ENCODE data around the gene NPR1. TPM values are rescaled to one million over a fixed set of nuclear protein-coding genes. Genes with fewer than 3 reads are reported as not detected.
A peak's percentile ranks its signal among the peaks of the same experiment; 100 is the strongest.

Gene NPR1
- total RNA-seq: under 1 TPM in 7 of 8 experiments, not detected in 1; 0.27 to 0.85 (median 0.64) TPM

DNA sequence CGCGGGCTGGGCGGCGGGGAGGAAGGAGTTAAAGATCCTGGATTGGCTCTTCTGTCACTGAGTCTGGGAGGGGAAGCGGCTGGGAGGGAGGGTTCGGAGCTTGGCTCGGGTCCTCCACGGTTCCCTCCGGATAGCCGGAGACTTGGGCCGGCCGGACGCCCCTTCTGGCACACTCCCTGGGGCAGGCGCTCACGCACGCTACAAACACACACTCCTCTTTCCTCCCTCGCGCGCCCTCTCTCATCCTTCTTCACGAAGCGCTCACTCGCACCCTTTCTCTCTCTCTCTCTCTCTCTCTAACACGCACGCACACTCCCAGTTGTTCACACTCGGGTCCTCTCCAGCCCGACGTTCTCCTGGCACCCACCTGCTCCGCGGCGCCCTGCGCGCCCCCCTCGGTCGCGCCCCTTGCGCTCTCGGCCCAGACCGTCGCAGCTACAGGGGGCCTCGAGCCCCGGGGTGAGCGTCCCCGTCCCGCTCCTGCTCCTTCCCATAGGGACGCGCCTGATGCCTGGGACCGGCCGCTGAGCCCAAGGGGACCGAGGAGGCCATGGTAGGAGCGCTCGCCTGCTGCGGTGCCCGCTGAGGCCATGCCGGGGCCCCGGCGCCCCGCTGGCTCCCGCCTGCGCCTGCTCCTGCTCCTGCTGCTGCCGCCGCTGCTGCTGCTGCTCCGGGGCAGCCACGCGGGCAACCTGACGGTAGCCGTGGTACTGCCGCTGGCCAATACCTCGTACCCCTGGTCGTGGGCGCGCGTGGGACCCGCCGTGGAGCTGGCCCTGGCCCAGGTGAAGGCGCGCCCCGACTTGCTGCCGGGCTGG is at the start of gene NPR1:
Gene NPR1 (plus strand): TSS at position 170 of the 818 bp plus-strand sequence. CDS start 421 bp downstream, at position 591.
- WGBS, 10 experiments: 1 to 10% (median 5%) methylated on average over 2 to 39 of the region's 78 CpGs; no CpG with 5 or more reads in 6 of the 10 experiments
- peak; percentile 62 to 71 (median 65) for ATAC-seq (replicated peaks in 6 of 8)
- peaks cover 6 to 7% of the 10 kb centered on the region in 2 donors for H3K4me1 ChIP-seq (replicated peaks in 1 of 2)
- in situ Hi-C loops (cut with MboI; ENCODE audit: low pct_unique_long_range_greater_than_20kb in 2 of 9, low sequenced_read_pairs in 9 of 9, unreplicated experiment in 9 of 9): loop anchor here in 3 of 9 experiments (10.0 to 25.0 kb wide), 2 partner anchors 296 to 309 kb away; partner anchors contain the start of genes JTB (in 3 of the 3), RAB13 (in 2 of the 3) and RPS27 (in 2 of the 3)
- no peak within 1 kb of the TSS for H3K27ac ChIP-seq
- H3K4me3 ChIP-seq: peak within 1 kb of the TSS; percentile 29 to 36 (median 35)

- H3K27ac ChIP-seq: no peak overlapping the region
- ATAC-seq (replicated peaks in 6 of 8): no peak
- 71 to 100% (median 100%) methylated on average over 1 to 2 of the region's 5 CpGs; no CpG with 5 or more reads in 7 of the 10 experiments for WGBS, 10 experiments
- in situ Hi-C loops (cut with MboI; ENCODE audit: low pct_unique_long_range_greater_than_20kb in 2 of 9, low sequenced_read_pairs in 9 of 9, unreplicated experiment in 9 of 9): loop anchor here in 3 of 9 experiments (25.0 kb wide), 1 partner anchor 117 kb away; no protein-coding TSS in a partner anchor
- H3K4me3 ChIP-seq: no peak overlapping the region
- peaks cover 19 to 26% of the 10 kb centered on the region in 2 donors for H3K4me1 ChIP-seq (replicated peaks in 1 of 2)
These were observed 49.2 kb upstream of the NPR1 start for GRCh38 chr1:153629343-153629665.

- Histone ChIP-seq H3K4me1 (replicated peaks in 1 of 2) (peaks cover 20 to 27% of the 10 kb centered on the region in 2 donors), H3K27ac (no peak overlapping the region), H3K4me3 (no peak overlapping the region)
- 83 to 100% methylated on average over 1 of the region's 1 CpG; no CpG with 5 or more reads in 8 of the 10 experiments for WGBS, 10 experiments
- peak in 1 of 8 experiments; percentile 0 for ATAC-seq (replicated peaks in 6 of 8)
- in situ Hi-C loops (cut with MboI; ENCODE audit: low pct_unique_long_range_greater_than_20kb in 2 of 9, low sequenced_read_pairs in 9 of 9, unreplicated experiment in 9 of 9): loop anchor here in 3 of 9 experiments (25.0 kb wide), 1 partner anchor 118 kb away; no protein-coding TSS in a partner anchor
These were observed 48.5 kb upstream of the NPR1 start for GRCh38 chr1:153629971-153630370.

DNA sequence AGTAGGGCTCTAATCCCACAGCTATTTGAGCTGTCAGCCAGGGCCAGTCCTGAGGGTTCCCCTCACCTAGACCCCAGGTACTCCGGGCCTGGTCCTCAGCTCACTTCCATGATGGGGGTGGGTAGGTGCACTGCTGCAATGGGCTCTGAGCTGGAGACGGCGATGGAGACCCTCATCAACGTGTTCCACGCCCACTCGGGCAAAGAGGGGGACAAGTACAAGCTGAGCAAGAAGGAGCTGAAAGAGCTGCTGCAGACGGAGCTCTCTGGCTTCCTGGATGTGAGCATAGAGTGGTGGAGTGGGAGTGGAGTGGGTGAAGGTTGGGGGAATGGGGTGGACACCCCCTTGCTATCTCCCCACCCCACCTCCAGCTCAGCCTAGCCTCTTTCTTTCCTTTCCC is 48.1 kb upstream of the NPR1 start:
- 72 to 100% (median 83%) methylated on average over 1 to 6 of the region's 7 CpGs; no CpG with 5 or more reads in 4 of the 10 experiments for WGBS, 10 experiments
- Histone ChIP-seq H3K4me3 (no peak overlapping the region), H3K4me1 (replicated peaks in 1 of 2) (peaks cover 24 to 31% of the 10 kb centered on the region in 2 donors), H3K27ac (no peak overlapping the region)
- in situ Hi-C loops (cut with MboI; ENCODE audit: low pct_unique_long_range_greater_than_20kb in 2 of 9, low sequenced_read_pairs in 9 of 9, unreplicated experiment in 9 of 9): loop anchor here in 3 of 9 experiments (25.0 kb wide), 1 partner anchor 118 kb away; no protein-coding TSS in a partner anchor
- ATAC-seq (replicated peaks in 6 of 8): no peak

GRCh38 chr1:153631047-153632022 is 47.2 kb upstream of the NPR1 start:
- 40 to 88% (median 80%) methylated on average over 1 to 7 of the region's 10 CpGs for WGBS, 10 experiments
- in situ Hi-C loops (cut with MboI; ENCODE audit: low pct_unique_long_range_greater_than_20kb in 2 of 9, low sequenced_read_pairs in 9 of 9, unreplicated experiment in 9 of 9): loop anchor here in 3 of 9 experiments (25.0 kb wide), 1 partner anchor 119 kb away; no protein-coding TSS in a partner anchor
- peaks cover 28 to 33% of the 10 kb centered on the region in 2 donors for H3K4me1 ChIP-seq (replicated peaks in 1 of 2)
- H3K27ac ChIP-seq: no peak overlapping the region
- H3K4me3 ChIP-seq: no peak overlapping the region
- ATAC-seq (replicated peaks in 6 of 8): no peak

DNA sequence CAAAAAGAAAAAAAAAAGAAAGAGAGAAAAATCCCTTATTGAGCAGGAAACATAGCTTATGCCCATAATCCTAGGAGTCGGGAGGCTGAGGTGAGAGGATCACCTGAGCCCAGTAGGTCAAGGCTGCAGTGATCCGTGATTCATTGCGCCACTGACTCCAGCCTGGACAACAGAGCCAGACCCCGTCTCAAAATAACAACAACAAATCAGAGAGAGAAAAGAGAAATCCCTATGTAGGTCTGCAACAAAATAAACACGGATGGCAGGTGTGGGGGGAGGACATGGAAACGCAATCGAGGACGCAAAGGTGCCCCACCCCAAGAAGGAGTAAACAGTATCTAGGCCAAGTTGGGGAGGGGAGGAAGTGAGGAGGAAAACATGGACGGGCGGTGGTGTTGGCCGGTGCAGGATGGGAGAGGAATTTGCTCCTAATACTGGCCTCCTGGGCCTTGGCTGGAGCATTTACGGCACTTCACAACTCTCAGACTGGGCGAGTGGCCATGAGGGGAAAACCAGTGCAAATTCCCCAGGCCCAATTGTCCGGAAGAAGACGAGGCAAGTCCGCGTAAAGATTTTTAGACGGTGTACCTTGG is 45.2 kb upstream of the NPR1 start:
- ATAC-seq (replicated peaks in 6 of 8): peak in 2 of 8 experiments; percentile 0 to 15
- H3K4me3 ChIP-seq: peak overlapping the region in 3 of 5 donors; percentile 99 to 100 (median 100)
- in situ Hi-C loops (cut with MboI; ENCODE audit: low pct_unique_long_range_greater_than_20kb in 2 of 9, low sequenced_read_pairs in 9 of 9, unreplicated experiment in 9 of 9): loop anchor here in 3 of 9 experiments (25.0 kb wide), 1 partner anchor 121 kb away; no protein-coding TSS in a partner anchor
- WGBS, 10 experiments: 54 to 100% (median 79%) methylated on average over 3 to 18 of the region's 18 CpGs
- no peak overlapping the region for H3K27ac ChIP-seq
- peaks cover 12 to 15% of the 10 kb centered on the region in 2 donors for H3K4me1 ChIP-seq (replicated peaks in 1 of 2)

DNA sequence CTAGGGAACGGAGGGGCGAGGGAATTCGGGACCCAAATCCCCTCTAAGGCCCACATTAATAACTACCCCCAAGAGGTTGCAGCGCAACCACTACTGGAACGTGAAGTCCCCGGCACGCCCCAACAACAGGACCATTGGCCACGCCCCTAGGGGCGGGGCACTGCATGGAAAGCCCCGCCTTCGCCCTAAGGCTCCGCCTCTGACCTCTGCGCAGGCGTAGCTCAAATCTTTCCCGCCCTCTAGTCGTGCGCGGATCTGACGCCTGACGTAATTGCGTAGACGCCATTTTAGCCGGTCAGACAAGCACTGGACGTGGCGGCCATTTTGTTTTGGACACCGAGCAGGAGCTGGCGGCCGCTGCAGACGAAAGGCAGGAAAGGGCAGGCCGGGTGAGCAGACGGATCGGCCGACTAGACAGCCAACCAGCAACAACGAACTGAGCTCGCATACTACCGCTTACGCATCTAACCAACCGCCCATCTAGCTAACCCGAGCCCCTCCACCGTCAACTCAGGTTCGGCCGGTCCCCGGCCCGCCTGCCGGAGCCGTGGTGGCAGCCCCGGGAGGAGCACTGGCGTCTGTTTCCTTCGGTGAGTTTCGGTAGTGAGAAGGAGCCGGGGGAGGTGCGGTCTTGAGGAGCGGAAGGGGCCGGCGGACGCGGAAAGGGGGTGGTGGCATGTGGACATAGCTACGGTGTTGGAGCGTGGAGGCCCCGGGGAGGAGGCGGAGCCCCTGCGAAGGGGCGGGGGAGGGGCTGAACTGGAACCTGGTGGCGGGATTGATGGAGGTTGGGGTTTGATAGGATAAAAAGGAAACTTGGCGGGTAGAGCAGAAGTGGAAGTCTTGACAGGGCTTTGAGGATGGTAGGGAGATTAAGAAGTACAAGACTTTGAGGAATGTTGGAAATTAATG is 44.5 kb upstream of the NPR1 start, which contains the start of gene CHTOP:
Gene CHTOP (plus strand): TSS at position 313 of the 912 bp plus-strand sequence. CDS start 2,523 bp downstream, outside the sequence.
- H3K4me1 ChIP-seq (replicated peaks in 1 of 2): peaks cover 12 to 15% of the 10 kb centered on the region in 2 donors
- in situ Hi-C loops (cut with MboI; ENCODE audit: low pct_unique_long_range_greater_than_20kb in 2 of 9, low sequenced_read_pairs in 9 of 9, unreplicated experiment in 9 of 9): loop anchor here in 3 of 9 experiments (25.0 kb wide), 1 partner anchor 122 kb away; no protein-coding TSS in a partner anchor
- peak within 1 kb of the TSS; percentile 100 for H3K27ac ChIP-seq
- WGBS, 10 experiments: 0 to 10% (median 3%) methylated on average over 4 to 22 of the region's 65 CpGs; no CpG with 5 or more reads in 3 of the 10 experiments
- ATAC-seq (replicated peaks in 6 of 8): peak; percentile 89 to 96 (median 94)
- H3K4me3 ChIP-seq: peak within 1 kb of the TSS; percentile 84 to 100 (median 99)

GRCh38 chr1:153635872-153636271 is 42.6 kb upstream of the NPR1 start:
- H3K27ac ChIP-seq: no peak overlapping the region
- H3K4me1 ChIP-seq (replicated peaks in 1 of 2): peaks cover 11 to 12% of the 10 kb centered on the region in 2 donors
- no peak for ATAC-seq (replicated peaks in 6 of 8)
- in situ Hi-C loops (cut with MboI; ENCODE audit: low pct_unique_long_range_greater_than_20kb in 2 of 9, low sequenced_read_pairs in 9 of 9, unreplicated experiment in 9 of 9): loop anchor here in 3 of 9 experiments (25.0 kb wide), 1 partner anchor 124 kb away; no protein-coding TSS in a partner anchor
- WGBS, 10 experiments: 67 to 100% (median 91%) methylated on average over 1 to 7 of the region's 7 CpGs; no CpG with 5 or more reads in 2 of the 10 experiments
- peak overlapping the region in 4 of 5 donors; percentile 84 to 100 (median 100) for H3K4me3 ChIP-seq

DNA sequence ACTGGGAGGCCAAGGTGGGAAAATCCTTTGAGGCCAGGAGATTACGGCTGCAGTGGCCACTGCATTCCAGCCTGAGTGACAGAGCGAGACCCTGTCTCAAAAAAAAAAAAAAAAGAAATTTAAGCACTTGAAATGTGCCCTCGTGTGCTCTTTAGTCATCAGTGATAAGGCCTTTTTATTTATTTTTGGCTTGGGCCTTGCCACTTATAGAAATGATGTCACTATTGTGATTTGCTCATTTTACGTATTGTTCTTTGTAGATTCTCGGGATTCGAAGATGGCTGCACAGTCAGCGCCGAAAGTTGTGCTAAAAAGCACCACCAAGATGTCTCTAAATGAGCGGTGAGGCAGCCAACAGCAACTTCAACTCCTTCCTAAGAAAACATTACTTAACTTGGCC is 42.2 kb upstream of the NPR1 start:
- in situ Hi-C loops (cut with MboI; ENCODE audit: low pct_unique_long_range_greater_than_20kb in 2 of 9, low sequenced_read_pairs in 9 of 9, unreplicated experiment in 9 of 9): loop anchor here in 3 of 9 experiments (25.0 kb wide), 1 partner anchor 124 kb away; no protein-coding TSS in a partner anchor
- H3K4me3 ChIP-seq: no peak overlapping the region
- H3K27ac ChIP-seq: no peak overlapping the region
- no peak for ATAC-seq (replicated peaks in 6 of 8)
- WGBS, 10 experiments: 91 to 100% (median 96%) methylated on average over 6 to 9 of the region's 9 CpGs; no CpG with 5 or more reads in 2 of the 10 experiments
- H3K4me1 ChIP-seq (replicated peaks in 1 of 2): peaks cover 11 to 12% of the 10 kb centered on the region in 2 donors

DNA sequence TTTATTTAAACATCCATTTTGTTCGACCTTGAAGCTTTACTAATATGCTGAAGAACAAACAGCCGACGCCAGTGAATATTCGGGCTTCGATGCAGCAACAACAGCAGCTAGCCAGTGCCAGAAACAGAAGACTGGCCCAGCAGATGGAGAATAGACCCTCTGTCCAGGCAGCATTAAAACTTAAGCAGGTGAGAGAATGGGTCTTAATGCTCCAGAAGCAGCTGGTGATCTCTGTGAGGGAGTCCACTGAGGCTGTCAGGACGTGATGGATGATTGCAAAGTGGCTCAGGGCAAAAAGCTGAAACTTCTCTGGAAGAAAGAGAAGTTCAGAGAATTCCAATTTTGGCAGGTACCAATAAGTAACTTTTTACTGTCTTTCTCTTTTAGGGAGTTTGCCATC is 40.2 kb upstream of the NPR1 start:
- 13 to 89% (median 81%) methylated on average over 1 to 6 of the region's 6 CpGs; no CpG with 5 or more reads in 3 of the 10 experiments for WGBS, 10 experiments
- in situ Hi-C loops (cut with MboI; ENCODE audit: low pct_unique_long_range_greater_than_20kb in 2 of 9, low sequenced_read_pairs in 9 of 9, unreplicated experiment in 9 of 9): loop anchor here in 3 of 9 experiments (25.0 kb wide), 1 partner anchor 126 kb away; no protein-coding TSS in a partner anchor
- peaks cover 11 to 12% of the 10 kb centered on the region in 2 donors for H3K4me1 ChIP-seq (replicated peaks in 1 of 2)
- ATAC-seq (replicated peaks in 6 of 8): no peak
- no peak overlapping the region for H3K27ac ChIP-seq
- H3K4me3 ChIP-seq: no peak overlapping the region

DNA sequence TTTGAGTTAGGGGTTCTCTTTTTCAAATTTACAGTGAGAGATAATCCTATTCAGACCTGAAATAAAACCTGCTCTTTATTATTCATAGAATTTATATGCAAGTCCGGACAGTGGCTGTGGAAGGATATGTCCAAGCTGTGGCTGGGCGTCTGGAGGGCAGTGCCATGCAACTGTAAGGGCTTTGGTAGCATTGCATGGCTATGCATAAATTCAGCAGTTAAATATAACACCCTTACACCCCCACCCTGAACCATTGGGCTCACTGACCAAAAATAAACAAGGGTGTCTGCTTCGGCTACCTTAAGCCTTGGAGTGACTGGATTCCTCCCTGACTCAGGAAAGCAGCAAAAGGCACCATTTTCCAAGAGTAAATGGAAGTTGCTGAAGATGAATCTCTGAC is 39.2 kb upstream of the NPR1 start:
- Histone ChIP-seq H3K27ac (no peak overlapping the region), H3K4me3 (no peak overlapping the region), H3K4me1 (replicated peaks in 1 of 2) (peaks cover 11 to 12% of the 10 kb centered on the region in 2 donors)
- WGBS, 10 experiments: 14 to 100% (median 71%) methylated on average over 1 to 3 of the region's 3 CpGs; no CpG with 5 or more reads in 1 of the 10 experiments
- peak in 3 of 8 experiments; percentile 14 to 61 (median 39) for ATAC-seq (replicated peaks in 6 of 8)
- in situ Hi-C loops (cut with MboI; ENCODE audit: low pct_unique_long_range_greater_than_20kb in 2 of 9, low sequenced_read_pairs in 9 of 9, unreplicated experiment in 9 of 9): loop anchor here in 3 of 9 experiments (25.0 kb wide), 1 partner anchor 127 kb away; no protein-coding TSS in a partner anchor
